ENCODE data around the gene PDXDC1.
"Not testable (repeated sequence)": the region's sequence is repeated elsewhere in the genome, so short reads cannot be mapped to it uniquely, and the experiment has no call there.

The PDXDC1 gene

GRCh38 chr16:15057681-15058417 is 83.0 kb downstream of the PDXDC1 start:
- in situ Hi-C loops (cut with MboI; ENCODE audit: low sequenced_read_pairs), result no loop called here

GRCh38 chr16:15059324-15059723 is 84.5 kb downstream of the PDXDC1 start:
- in situ Hi-C loops (cut with MboI; ENCODE audit: low sequenced_read_pairs), result no loop called here

- in situ Hi-C loops (cut with MboI; ENCODE audit: low sequenced_read_pairs), result not testable (repeated sequence)
These were observed 87.4 kb downstream of the PDXDC1 start for GRCh38 chr16:15062085-15062810.

GRCh38 chr16:15065961-15066360 is 91.1 kb downstream of the PDXDC1 start:
- in situ Hi-C loops (cut with MboI; ENCODE audit: low sequenced_read_pairs), result not testable (repeated sequence)

GRCh38 chr16:15066690-15067089 is 91.9 kb downstream of the PDXDC1 start:
- in situ Hi-C loops (cut with MboI; ENCODE audit: low sequenced_read_pairs), result not testable (repeated sequence)

GRCh38 chr16:15071013-15071412 is 96.2 kb downstream of the PDXDC1 start:
- in situ Hi-C loops (cut with MboI; ENCODE audit: low sequenced_read_pairs), result not testable (repeated sequence)

- in situ Hi-C loops (cut with MboI; ENCODE audit: low sequenced_read_pairs), result not testable (repeated sequence)
These were observed 97.3 kb downstream of the PDXDC1 start for GRCh38 chr16:15071916-15072769.

GRCh38 chr16:15073101-15073500 is 98.3 kb downstream of the PDXDC1 start:
- in situ Hi-C loops (cut with MboI; ENCODE audit: low sequenced_read_pairs), result no loop called here

- in situ Hi-C loops (cut with MboI; ENCODE audit: low sequenced_read_pairs), result not testable (repeated sequence)
These were observed 101.3 kb downstream of the PDXDC1 start for GRCh38 chr16:15076161-15076560.

GRCh38 chr16:15080883-15081282 is 106.1 kb downstream of the PDXDC1 start:
- in situ Hi-C loops (cut with MboI; ENCODE audit: low sequenced_read_pairs), result not testable (repeated sequence)

- in situ Hi-C loops (cut with MboI; ENCODE audit: low sequenced_read_pairs), result not testable (repeated sequence)
These were observed 108.0 kb downstream of the PDXDC1 start for GRCh38 chr16:15082788-15083187.

- in situ Hi-C loops (cut with MboI; ENCODE audit: low sequenced_read_pairs), result not testable (repeated sequence)
These were observed 115.9 kb downstream of the PDXDC1 start for GRCh38 chr16:15090663-15091269.

GRCh38 chr16:15093571-15093954 is 118.7 kb downstream of the PDXDC1 start:
- in situ Hi-C loops (cut with MboI; ENCODE audit: low sequenced_read_pairs), result not testable (repeated sequence)

GRCh38 chr16:15093955-15094827 is 119.4 kb downstream of the PDXDC1 start, which contains the start of gene RRN3:
RRN3 (minus strand) TSS chr16:15094272; CDS start chr16:15094233, 39 bp downstream.
- in situ Hi-C loops (cut with MboI; ENCODE audit: low sequenced_read_pairs), result not testable (repeated sequence)

- in situ Hi-C loops (cut with MboI; ENCODE audit: low sequenced_read_pairs), result not testable (repeated sequence)
These were observed 121.8 kb downstream of the PDXDC1 start for GRCh38 chr16:15096583-15096972.

GRCh38 chr16:15099366-15099909 is 124.6 kb downstream of the PDXDC1 start:
- in situ Hi-C loops (cut with MboI; ENCODE audit: low sequenced_read_pairs), result not testable (repeated sequence)

GRCh38 chr16:15100372-15100987 is 125.7 kb downstream of the PDXDC1 start:
- in situ Hi-C loops (cut with MboI; ENCODE audit: low sequenced_read_pairs), result not testable (repeated sequence)

GRCh38 chr16:15127641-15128425 is 153.0 kb downstream of the PDXDC1 start:
- in situ Hi-C loops (cut with MboI; ENCODE audit: low sequenced_read_pairs), result not testable (repeated sequence)

Measured in HL-60/S4 treated with phorbol 12-myristate 13-acetate at 8.2 ng/mL for 4 days and 3 days (cell line).